GM18526 (cell line): ENCODE data around the gene CTCFL.

ENCODE experiments used
- POLR2A ChIP-seq: IDR thresholded peaks from 3 replicates; pipeline ENCODE4 v1.6.1; 2011; ENCODE audit not compliant: insufficient read length; ENCODE audit errors: extremely low read depth

Gene CTCFL

GRCh38 chr20:57471496-57472372 lies 53.2 kb downstream of the CTCFL start:
- TF ChIP-seq POLR2A: no peak

GRCh38 chr20:57470666-57471495 lies 54.1 kb downstream of the CTCFL start:
- no peak for TF ChIP-seq POLR2A

GRCh38 chr20:57470212-57470522 lies 54.8 kb downstream of the CTCFL start:
- no peak for TF ChIP-seq POLR2A

- no peak for TF ChIP-seq POLR2A
Observed at GRCh38 chr20:57469418-57470211, 55.3 kb downstream of the CTCFL start.

GRCh38 chr20:57468523-57469417 lies 56.2 kb downstream of the CTCFL start:
- peak; percentile 22 for TF ChIP-seq POLR2A

GRCh38 chr20:57467742-57468141 lies 57.2 kb downstream of the CTCFL start:
- no peak for TF ChIP-seq POLR2A

GRCh38 chr20:57465943-57466342 lies 59.0 kb downstream of the CTCFL start:
- TF ChIP-seq POLR2A: no peak

- TF ChIP-seq POLR2A: no peak
Observed at GRCh38 chr20:57465486-57465885, 59.5 kb downstream of the CTCFL start.

GRCh38 chr20:57464642-57465211 lies 60.2 kb downstream of the CTCFL start:
- TF ChIP-seq POLR2A: no peak

- TF ChIP-seq POLR2A: no peak
Observed at GRCh38 chr20:57462781-57463180, 62.2 kb downstream of the CTCFL start.

GRCh38 chr20:57461726-57462125 lies 63.2 kb downstream of the CTCFL start:
- no peak for TF ChIP-seq POLR2A

- TF ChIP-seq POLR2A: no peak
Observed at GRCh38 chr20:57460781-57461465, 64.0 kb downstream of the CTCFL start.

GRCh38 chr20:57459897-57460296 lies 65.0 kb downstream of the CTCFL start:
- no peak for TF ChIP-seq POLR2A

GRCh38 chr20:57459278-57459677 lies 65.7 kb downstream of the CTCFL start:
- TF ChIP-seq POLR2A: no peak
